ENCODE results near the gene TBC1D8. TPM values are rescaled to one million over a fixed set of nuclear protein-coding genes. Genes with fewer than 3 reads are reported as not detected.
A peak's percentile ranks its signal among the peaks of the same experiment; 100 is the strongest.

TBC1D8 gene
- total RNA-seq, 1 experiment from 2014 or later: 51.7 TPM

- TF ChIP-seq USF1 (CRISPR knock-in tag; IDR thresholded peaks at IDR 0.05): peak; percentile 77; the same call in 1 of the 2 replicates
- no peak for TF ChIP-seq ZMAT4 (CRISPR knock-in tag; IDR thresholded peaks at IDR 0.05)
- no peak for TF ChIP-seq FOXJ3 (CRISPR knock-in tag; IDR thresholded peaks at IDR 0.05; ENCODE audit: borderline replicate concordance)
Measured at GRCh38 chr2:101001691-101002561, 149.3 kb downstream of the TBC1D8 start, which contains the start of gene RPL31 (continued).

- Mint-ChIP-seq H3K27ac (no peak overlapping the region), H3K27me3 (ENCODE audit: low read depth) (peaks cover 12% of the 10 kb centered on the region), H3K4me3 (no peak overlapping the region), H3K9me3 (no peaks in the 10 kb centered on the region), H3K36me3 (peaks cover 26% of the 10 kb centered on the region), H3K4me1 (peaks cover 27% of the 10 kb centered on the region)
- no peak for DNase-seq (ENCODE audit: low spot score)
- no peak for ATAC-seq
- ChIA-PET POLR2A (no interaction called here), CTCF (interaction anchor here (1.5 kb wide), 1 partner anchor 12 kb away, joined by 3 read pairs; no protein-coding TSS in a partner anchor)
- TF ChIP-seq ZNF263 (CRISPR knock-in tag; IDR thresholded peaks at IDR 0.05; ENCODE audit: low read depth): no peak
- TF ChIP-seq ATF6 (CRISPR knock-in tag; IDR thresholded peaks at IDR 0.05): no peak
- no peak for TF ChIP-seq NFE2L1 (CRISPR knock-in tag; IDR thresholded peaks at IDR 0.05)
- no peak for TF ChIP-seq OVOL2 (CRISPR knock-in tag; IDR thresholded peaks at IDR 0.05; ENCODE audit: borderline replicate concordance)
- no peak for TF ChIP-seq STAT6 (CRISPR knock-in tag; conservative IDR thresholded peaks at IDR 0.05; ENCODE audit: low read depth)
Measured at GRCh38 chr2:100999995-101000394, 151.2 kb downstream of the TBC1D8 start.

- H3K36me3 Mint-ChIP-seq: peaks cover 8% of the 10 kb centered on the region
- H3K27me3 Mint-ChIP-seq (ENCODE audit: low read depth): peaks cover 12% of the 10 kb centered on the region
- H3K4me1 Mint-ChIP-seq: peaks cover 10% of the 10 kb centered on the region
- H3K4me3 Mint-ChIP-seq: no peak overlapping the region
- ATAC-seq (no peak), DNase-seq (ENCODE audit: low spot score) (no peak)
- no peaks in the 10 kb centered on the region for H3K9me3 Mint-ChIP-seq
- ChIA-PET CTCF (no interaction called here), POLR2A (no interaction called here)
- no peak overlapping the region for H3K27ac Mint-ChIP-seq
- TF ChIP-seq ELF4 (CRISPR knock-in tag; IDR thresholded peaks at IDR 0.05; ENCODE audit: low read depth) (no peak), OVOL2 (CRISPR knock-in tag; IDR thresholded peaks at IDR 0.05; ENCODE audit: borderline replicate concordance) (no peak), ZNF416 (CRISPR knock-in tag; IDR thresholded peaks at IDR 0.05) (no peak), NFE2L1 (CRISPR knock-in tag; IDR thresholded peaks at IDR 0.05) (no peak), USF1 (CRISPR knock-in tag; IDR thresholded peaks at IDR 0.05) (no peak), CREM (CRISPR knock-in tag; IDR thresholded peaks at IDR 0.05) (no peak)
Measured at GRCh38 chr2:100998235-100998573, 153.0 kb downstream of the TBC1D8 start.
